GM19035 (cell line): ENCODE measurements around the gene ACTA2.
A peak's percentile ranks its signal among the peaks of the same experiment; 100 is the strongest.
"Not testable (repeated sequence)": the region's sequence is repeated elsewhere in the genome, so short reads cannot be mapped to it uniquely, and the experiment has no call there.

Experiments
- ATAC-seq: cut with Tn5 transposase; IDR thresholded peaks from one replicate; pipeline ENCODE4 v1.9.1; 2021; ENCODE audit not compliant: unreplicated experiment

Gene ACTA2

DNA sequence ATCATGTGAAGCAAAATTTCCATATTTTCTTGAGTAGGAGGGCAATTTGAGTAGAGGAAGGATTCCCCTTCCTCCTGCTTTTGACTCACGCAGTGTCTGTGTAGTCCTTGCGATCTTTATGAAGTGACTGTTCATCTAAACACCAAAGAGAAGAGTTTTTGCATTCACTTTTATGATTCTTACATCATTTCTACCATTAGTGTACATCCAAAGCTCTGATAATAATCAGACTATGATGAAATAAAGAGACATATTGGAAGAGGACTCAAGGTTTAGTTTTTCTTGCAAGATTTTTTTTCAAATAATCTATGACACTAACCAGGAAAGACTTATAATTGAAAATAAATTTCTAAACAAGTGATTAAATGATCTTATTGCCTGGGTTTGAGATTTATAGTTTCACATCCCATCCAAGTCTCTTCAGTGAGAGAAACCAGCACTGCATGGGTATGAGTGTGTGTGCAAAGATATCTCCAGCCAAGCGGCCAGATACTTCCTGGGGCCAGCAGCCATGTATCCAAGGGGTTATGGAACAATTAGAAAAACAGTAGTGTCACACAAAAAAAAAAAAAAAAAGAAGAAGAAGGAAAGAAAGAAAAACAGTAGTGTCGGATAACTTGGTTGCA lies 2.0 kb upstream of the ACTA2 start:
- ATAC-seq = no peak

DNA sequence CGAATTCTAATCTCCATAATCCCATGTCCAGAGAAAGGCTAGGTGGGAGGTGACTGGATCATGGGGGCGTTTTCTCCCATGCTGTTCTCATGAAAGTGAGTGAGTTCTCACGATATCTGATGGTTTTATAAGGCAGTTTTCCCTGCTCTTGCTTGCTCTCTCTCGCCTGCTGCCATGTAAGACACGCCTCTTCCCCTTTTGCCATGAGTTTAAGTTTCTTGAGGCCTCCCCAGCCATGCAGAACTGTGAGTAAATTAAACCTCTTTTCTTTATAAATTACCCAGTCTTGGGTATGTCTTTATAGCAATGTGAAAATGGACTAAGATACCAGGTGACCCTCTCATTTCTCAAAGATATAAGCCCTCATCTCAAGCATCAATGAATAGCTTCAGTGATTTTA lies 1.1 kb upstream of the ACTA2 start:
- no peak for ATAC-seq

DNA sequence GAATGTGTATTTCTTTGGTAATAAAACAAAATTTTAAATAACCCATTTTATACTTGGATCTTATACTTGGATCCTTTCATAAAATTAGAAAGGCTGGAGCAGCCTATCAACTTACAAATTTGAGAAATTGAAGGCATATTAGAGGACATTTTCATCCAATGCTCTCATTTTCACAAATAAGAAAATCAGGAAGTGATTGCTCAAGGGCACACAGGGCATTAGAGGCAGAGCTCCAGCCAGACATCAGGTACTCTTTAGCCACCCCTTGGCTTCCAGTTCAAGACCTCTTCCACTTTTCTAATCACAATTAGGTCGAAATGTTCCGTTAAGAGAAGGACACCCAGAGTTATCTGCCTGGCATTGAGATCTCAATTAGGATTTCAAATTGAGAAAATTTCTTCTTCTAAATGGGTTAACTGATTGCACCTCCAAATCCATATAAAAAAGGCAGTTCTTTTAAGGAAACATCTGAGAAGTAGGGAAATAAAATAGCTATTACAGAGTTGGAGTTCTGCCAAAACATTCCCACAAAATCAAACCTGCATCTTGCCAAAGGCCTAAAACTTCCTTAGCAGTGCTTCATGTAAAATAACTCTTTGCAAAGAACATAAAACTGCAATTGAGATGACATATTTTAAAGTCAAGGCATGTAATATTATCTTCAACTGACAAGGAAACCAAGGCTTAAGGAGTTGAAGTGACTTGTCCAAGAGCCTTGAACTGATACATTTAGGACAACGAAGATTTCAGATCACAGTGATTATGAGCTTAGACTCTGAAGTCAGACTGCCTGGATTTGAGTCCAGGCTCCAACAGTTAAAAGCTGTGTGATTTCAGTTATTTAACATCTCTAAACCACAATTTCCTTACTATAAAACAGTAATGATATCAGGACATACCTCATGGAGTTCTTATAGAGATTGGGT lies 2.4 kb downstream of the ACTA2 start:
- ATAC-seq = no peak

DNA sequence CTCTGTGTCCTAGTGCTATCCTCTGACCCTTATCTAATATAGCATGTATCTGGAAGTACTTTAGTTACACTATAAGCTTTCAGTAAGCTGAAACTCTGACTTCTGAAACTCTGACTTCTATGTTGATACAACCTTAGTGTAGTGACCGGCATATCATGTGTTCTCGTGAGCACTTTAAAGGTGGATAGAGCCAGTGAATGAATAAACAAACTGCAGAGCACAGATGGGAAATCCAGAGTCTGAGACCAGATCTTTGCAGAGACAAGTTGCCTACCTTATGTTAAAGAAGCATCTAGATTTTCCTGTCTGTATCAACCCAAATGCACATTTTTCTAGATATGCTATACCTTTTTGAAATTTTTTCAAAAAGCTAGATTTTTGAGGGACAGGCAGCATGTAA lies 3.5 kb downstream of the ACTA2 start:
- no peak for ATAC-seq

DNA sequence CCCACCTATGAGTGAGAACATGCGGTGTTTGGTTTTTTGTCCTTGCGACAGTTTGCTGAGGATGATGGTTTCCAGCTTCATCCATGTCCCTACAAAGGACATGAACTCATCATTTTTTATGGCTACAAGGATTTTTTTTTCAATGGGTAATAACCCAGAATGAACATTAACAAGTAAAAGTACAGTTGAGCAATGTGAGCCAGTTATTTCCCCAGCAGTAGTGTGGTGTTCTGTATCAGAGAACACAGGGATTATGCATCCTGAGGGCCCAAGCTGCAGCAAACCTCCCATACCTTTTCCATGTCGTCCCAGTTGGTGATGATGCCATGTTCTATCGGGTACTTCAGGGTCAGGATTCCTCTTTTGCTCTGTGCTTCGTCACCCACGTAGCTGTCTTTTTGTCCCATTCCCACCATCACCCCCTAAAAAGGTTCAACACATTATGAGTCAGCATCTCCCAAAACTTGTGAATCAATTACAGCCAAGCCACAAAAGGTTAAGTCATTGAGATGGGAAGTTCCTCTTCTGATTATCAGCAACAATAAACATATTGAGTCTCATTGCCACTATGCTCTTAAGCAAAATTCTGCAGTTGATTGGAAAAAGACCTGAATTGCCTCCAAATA lies 5.5 kb downstream of the ACTA2 start:
- no peak for ATAC-seq

DNA sequence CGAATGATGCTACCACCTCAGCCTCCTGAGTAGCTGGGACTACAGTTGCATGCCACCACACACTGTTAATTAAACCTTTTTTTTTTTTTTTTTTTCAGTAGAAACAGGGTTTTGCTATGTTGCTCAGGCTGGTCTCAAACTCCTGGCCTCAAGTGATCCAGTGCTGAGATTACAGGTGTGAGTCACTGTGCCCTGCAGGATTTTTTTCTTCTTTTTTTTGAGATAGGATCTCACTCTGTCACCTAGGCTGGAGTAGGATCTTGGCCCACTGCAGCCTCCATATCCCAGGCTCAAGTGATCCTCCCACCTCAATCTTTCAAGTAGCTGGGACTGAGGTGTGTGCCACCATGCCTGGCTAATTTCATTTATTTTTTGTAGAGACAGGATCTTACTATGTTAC lies 6.4 kb downstream of the ACTA2 start:
- no peak for ATAC-seq

DNA sequence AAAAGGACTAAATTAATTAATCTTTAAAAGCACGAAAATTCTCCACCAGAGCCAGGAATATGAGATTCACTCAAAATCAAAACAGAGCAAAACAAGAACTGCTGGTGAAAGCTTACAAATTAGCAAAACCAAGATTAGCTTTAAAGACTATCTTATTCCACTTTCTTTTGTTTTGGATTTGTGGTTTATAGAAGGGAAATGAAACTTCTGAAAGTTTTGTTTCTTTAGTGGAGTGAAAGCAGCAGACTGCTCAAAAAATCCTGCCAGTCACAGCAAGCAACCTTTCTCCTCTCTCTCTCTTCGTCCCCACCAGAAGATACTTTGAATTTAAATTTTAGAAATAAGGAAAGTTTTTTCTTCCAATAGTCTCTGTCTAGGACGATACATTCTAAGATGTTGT lies 7.8 kb downstream of the ACTA2 start:
- ATAC-seq = no peak

DNA sequence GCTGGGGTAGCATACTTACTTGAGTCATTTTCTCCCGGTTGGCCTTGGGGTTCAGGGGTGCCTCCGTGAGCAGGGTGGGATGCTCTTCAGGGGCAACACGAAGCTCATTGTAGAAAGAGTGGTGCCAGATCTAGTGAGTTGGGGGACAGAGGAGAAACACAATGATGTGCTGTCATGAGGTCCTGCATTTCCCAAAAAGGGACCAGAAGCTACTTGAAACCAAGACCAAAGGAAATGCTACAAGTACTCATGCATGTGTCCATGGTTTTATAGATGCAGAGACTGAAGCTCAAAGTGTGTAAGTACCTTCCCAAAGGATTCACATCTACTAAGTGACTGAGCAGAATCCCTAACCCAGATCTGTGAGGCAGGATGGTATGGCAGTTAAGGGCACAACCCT lies 8.8 kb downstream of the ACTA2 start:
- no peak for ATAC-seq

DNA sequence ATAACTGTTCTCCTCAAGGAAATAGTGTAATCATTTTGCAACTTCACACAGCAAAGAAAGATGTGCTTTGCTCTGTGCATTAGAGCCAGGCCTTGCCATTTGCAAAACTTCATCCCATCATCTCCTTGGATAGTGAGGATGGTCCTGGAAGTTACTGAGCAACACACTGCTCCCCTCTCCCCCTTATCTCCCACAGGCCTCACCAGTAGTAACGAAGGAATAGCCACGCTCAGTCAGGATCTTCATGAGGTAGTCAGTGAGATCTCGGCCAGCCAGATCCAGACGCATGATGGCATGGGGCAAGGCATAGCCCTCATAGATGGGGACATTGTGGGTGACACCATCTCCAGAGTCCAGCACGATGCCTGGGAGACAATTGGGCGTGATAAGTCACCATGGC lies 11.5 kb downstream of the ACTA2 start:
- ATAC-seq = no peak

DNA sequence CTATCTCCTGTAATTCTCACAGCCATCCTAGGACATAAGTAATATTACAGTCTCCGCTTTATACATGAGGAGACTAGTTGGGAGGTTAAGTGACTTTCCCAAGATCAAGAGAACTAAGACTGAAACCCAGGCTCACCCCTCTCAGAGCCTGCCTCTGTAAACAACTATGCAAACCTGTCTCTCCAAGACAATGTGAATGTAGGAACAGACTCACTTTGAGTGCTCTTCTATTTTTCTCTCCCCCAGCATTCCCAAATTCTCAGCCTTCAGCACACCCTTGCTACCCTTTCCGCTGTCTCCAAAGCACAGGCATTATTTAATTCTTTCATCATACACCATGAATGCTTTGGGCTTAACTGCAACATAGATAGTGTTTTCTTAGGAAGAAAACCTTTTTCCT lies 13.6 kb downstream of the ACTA2 start:
- no peak for ATAC-seq

DNA sequence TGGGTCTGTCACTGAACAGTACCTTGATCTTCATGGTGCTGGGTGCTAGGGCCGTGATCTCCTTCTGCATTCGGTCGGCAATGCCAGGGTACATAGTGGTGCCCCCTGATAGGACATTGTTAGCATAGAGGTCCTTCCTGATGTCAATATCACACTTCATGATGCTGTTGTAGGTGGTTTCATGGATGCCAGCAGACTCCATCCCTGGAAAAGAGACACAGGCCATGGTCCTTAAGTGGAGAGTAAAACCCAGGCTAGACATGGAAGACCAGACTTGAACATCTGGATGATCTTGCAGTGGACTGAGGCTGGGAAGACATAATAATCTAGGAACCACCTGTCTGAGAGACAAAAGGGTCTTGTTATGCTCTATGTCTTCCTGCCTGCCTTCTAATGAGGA lies 14.5 kb downstream of the ACTA2 start:
- ATAC-seq = no peak

DNA sequence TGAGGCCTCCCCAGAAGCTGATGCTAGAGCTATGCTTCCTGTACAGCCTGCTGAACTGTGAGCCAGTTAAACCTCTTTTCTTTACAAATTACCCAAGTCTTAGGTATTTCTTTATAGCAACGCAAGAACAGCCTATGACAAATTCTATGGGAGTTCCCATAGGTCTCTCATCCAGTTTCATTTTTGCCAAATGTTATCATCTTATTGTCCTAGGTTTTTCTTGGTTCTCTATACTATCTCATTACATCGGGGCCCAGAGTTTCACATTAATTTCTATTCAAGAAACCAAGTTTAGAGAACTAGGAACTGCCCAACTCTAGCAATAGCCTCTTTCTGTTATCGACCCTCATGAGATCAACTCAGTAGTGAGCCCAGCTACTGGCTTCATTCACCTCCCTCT lies 15.9 kb downstream of the ACTA2 start:
- ATAC-seq = no peak

DNA sequence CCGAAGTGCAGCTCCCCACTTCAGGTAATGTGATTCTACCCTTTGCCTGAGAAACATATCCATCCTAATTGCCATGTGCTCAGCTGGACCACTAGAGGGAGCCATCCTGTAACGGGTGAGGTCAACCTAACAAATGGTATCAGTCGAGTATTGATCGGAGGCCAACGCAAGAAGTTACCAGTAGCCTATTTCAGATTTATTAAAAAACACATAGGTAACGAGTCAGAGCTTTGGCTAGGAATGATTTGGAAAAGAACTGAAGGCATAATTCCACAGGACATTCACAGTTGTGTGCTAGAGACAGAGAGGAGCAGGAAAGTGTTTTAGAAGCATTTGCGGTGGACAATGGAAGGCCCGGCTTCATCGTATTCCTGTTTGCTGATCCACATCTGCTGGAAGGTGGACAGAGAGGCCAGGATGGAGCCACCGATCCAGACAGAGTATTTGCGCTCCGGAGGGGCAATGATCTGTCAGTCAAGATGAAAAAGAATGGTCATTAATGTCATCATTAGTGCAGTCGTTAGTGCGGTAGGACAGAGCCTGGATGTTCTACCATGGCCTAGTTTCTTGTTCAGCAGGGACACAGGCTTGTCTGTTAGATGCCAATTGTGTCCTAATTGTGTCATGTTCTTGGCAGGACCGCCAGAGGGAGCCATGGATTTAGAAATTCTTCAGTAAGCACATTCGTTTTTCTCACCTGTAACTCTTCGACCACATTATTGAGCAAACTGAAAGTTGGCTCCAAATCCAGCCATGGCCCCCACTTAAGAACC lies 17.5 kb downstream of the ACTA2 start:
- ATAC-seq = peak; percentile 55

DNA sequence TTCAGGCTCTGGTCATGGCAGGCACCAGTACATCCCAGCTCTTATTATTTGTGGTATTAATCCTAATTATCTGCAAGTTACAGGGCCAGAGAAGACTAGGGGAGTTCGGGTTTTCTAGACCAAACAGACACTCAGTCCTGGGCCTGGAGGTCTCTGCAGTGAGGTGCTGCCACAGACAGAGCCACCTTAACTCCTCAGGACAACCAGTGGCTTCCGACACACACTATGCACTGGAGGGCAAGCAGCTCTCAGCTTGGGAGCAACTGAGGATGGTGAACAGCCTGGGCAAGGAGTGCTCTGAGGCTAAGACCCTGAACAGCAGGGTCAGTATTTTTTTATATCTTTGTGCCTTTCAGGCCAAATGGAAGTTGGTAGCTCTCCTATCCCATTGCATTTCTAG lies 19.0 kb downstream of the ACTA2 start:
- no peak for ATAC-seq

DNA sequence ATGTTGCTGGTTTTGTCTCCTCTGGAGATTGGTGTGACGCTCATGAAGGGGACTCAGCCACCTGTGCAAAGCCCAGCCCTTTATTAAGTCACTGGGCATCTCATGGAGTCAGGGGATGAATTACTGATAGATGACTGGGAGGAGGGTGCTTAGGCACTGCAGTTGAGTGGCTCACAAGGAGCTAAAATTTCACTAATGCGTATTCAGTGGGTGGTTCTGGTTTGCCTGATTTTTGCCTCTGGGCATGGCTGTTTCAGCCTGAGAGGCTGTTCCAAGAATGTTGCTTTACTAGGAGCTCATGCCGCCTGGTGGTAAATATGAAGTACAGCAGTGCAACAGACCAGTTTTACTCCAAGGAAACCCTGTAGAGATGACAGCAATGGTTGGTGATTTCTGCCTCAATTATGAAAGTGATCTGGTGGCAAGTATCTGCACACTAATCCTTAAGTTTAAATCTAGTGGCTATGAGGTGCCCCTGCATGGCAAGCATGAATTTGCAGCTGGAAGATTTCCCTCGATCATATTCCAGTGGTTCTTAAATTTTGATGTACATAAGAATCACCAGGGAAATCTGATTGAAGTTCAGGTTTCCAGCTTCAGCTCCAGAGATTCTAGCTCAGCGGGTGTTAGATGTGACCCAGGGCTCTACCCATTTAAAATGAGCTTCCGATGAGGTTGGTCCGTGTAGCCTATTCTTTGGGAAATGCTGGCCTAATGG lies 19.9 kb downstream of the ACTA2 start:
- peak; percentile 43 for ATAC-seq

DNA sequence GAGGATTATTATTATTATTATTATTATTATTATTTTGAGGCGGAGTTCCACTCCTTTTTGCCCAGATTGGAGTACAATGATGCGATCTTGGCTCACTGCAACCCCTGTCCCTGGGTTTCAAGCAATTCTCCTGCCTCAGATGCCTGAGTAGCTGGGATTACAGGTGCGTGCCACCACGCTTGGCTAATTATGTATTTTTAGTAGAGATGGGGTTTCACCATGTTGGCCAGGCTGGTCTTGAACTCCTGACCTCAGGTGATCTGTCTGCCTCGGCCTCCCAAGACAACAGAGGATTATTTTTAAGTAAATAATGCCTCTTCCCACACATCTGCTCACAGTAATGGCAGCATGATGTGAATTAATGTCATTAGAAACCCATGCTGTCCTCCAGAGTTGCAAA lies 20.5 kb downstream of the ACTA2 start:
- ATAC-seq = not testable (repeated sequence)

DNA sequence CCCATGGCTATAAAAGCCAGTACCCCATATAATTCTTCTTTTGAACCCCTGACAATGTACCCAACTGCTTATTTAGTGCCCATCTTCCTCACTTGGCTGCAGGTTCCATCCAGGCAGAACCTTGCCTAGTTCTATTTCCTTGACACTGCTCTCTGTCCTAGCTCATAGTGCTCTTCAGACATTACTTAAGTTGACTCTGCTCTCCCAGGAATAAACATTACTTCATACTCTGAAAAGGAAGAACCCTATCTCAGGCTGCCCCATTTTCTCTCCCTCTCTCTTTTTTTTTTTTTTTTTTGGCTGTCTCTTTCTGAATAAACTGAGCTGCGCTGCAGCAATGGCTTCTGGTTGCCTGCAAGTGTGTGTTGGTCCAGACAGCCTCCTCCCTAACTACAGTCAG lies 21.0 kb downstream of the ACTA2 start:
- ATAC-seq = no peak

DNA sequence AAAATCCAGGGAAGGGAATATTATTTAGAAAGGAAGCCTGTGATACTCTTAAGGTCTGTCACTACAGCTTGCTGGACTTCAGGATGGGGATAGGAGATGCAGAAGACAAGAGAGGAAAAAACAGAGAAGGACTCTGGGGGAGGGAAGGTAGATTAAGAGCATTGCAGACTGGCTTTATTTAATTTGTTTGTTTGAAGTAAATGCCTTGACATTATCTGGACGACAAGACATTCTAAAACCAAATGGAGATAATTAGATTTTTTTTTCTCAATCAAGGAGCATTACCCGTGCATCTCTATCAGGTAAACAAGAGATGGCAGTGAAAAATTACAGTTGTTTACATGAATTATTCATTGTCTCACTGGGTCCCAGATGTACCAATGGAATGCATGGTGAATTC lies 24.3 kb downstream of the ACTA2 start:
- no peak for ATAC-seq

DNA sequence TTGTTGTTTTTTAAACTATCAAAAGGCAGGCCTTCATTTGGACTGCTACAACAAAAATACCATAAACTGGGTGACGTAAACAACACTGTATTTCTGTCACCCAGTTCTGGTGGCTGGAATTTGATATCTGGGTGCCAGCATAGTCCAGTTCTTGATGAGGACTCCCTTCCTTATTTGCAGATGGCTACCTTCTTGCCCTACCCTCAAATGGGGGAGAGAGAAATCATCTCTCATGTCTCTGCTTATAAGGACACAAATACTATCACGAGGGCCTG lies 25.2 kb downstream of the ACTA2 start:
- ATAC-seq = no peak

DNA sequence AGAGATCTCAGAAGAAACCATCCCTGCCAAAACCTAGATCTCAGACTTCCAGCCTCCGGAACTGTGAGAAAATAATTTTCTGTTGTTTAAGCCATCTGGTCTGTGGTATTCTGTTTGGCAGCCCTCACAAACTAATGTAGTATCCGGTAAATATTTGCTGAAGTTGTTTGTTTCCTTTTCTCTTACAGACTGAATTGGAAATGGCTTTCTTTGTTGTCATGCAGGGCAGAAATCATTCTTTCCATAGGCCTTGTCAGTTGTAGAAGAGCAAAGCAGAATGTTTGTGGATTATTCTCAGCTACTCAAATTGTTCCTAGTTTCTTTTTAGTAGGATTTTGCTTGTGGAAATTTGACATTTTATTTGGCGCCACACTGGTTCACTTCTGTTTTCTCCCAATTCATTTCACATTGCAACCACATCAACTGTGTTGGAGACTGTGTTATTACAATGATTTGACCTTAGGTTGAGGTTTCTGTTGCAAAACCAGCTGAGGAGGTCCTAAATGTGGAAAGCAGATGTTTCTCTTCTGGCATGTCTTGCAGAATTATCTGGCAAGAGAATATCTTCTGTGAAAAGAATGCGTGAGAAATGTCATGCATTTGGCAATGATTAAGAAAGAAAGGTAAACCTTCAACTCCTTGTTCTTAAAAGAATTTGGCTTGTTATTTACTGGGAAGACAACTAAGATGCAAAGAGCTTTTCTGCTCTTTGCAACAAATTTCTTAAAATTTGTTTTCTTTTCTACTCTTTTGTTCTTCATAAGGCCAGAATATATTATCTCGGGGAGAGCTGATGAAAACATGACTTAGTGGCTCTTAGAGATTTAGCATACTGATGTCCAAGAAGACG lies 25.8 kb downstream of the ACTA2 start:
- ATAC-seq = no peak
